HCT116 (cell line): ENCODE data around the gene EPHA10. TPM values are rescaled to one million over a fixed set of nuclear protein-coding genes. Genes with fewer than 3 reads are reported as not detected.

Source experiments
- ATAC-seq: fragments of 200-7000 bp; cut with Tn5 transposase; 2 replicates; pipeline ENCODE4 v1.9.1; 2020; ENCODE audit warnings: mild to moderate bottlenecking, moderate library complexity
- BruUV-seq: library from RNA; stranded (reverse); fragments of 400-500 nt; replicated peaks from 2 replicates; lab custom pipeline; 2021; lab: Mats Ljungman, UMichigan
- CTCF ChIA-PET: fragments of 300-600 bp; sonication (Branson Sonifier 250); formaldehyde crosslinking; loops from one replicate; lab custom pipeline; 2021; ENCODE audit warnings: antibody characterized with exemption; lab: Charles Lee
- POLR2A ChIA-PET: fragments of 300-600, 350-600 bp; sonication (Branson Sonifier 250); formaldehyde crosslinking; loops from one replicate; lab custom pipeline; 2021; ENCODE audit warnings: antibody characterized with exemption; lab: Charles Lee
- RAD21 ChIA-PET, 2 experiments: fragments of 300-600 bp; sonication (Branson Sonifier 250); formaldehyde crosslinking; loops; one replicate each; lab custom pipeline; 2023; ENCODE audit warnings: low total read pairs in 2 of 2; ENCODE audit not compliant: uncharacterized antibody in 2 of 2, unreplicated experiment in 2 of 2, low non-redundant PET in 1 of 2; lab: Charles Lee
- DNase-seq: peaks from one replicate; pipeline ENCODE4 v3.0.0-alpha.2; 2010; ENCODE audit warnings: low read depth, low spot score
- H2AFZ ChIP-seq: fragments of 200-600 bp; shearing (Covaris generic), sonication (generic); 2 replicates; pipeline ENCODE4 v1.6.1; 2017; ENCODE audit warnings: low read depth, mixed run types, mixed read lengths, antibody characterized with exemption, low read length; ENCODE audit not compliant: poor library complexity, severe bottlenecking
- H3K27ac ChIP-seq: 2 replicates; pipeline ENCODE4 v1.5.1; 2012; ENCODE audit warnings: low read depth, low read length
- H3K27me3 ChIP-seq: fragments of 200-600 bp; sonication (generic); 2 replicates; pipeline ENCODE4 v1.6.1; 2016; ENCODE audit warnings: mixed run types, low read length, mixed read lengths; ENCODE audit not compliant: insufficient read depth
- H3K36me3 ChIP-seq, 2 experiments: fragments of 200-500 bp in 1 of 2; fragments of 200-600 bp in 1 of 2; sonication (Bioruptor generic) in 1 of 2; sonication (generic) in 1 of 2; 2 replicates each; pipeline versions ENCODE4 v1.5.1 to v1.6.1; 2014 to 2016; ENCODE audit warnings: low read length in 2 of 2, inconsistent platforms in 1 of 2, mixed read lengths in 1 of 2, mixed run types in 1 of 2; ENCODE audit not compliant: insufficient read depth in 2 of 2, control insufficient read depth in 1 of 2
- H3K4me1 ChIP-seq, 2 experiments: fragments of 200-600 bp in 1 of 2; sonication (generic) in 1 of 2; 2 replicates each; pipeline versions ENCODE4 v1.5.1 to v1.6.1; 2012 to 2017; ENCODE audit warnings: low read length in 2 of 2, inconsistent platforms in 1 of 2, mild to moderate bottlenecking in 1 of 2, mixed read lengths in 1 of 2, mixed run types in 1 of 2, moderate library complexity in 1 of 2; ENCODE audit not compliant: insufficient read depth in 2 of 2, control insufficient read depth in 1 of 2
- H3K4me2 ChIP-seq: fragments of 200-600 bp; sonication (generic); 2 replicates; pipeline ENCODE4 v1.6.1; 2017; ENCODE audit warnings: mixed run types, low read length, mixed read lengths
- H3K4me3 ChIP-seq, 2 experiments: fragments of 200-600 bp in 1 of 2; sonication (generic) in 1 of 2; replicated peaks in 1 of 2; 2 replicates each; pipeline ENCODE4 v1.5.1; 2011 to 2016; ENCODE audit warnings: low read length in 2 of 2, control low read depth in 1 of 2, low read depth in 1 of 2, mild to moderate bottlenecking in 1 of 2, mixed read lengths in 1 of 2, mixed run types in 1 of 2
- H3K79me2 ChIP-seq: fragments of 200-600 bp; sonication (generic); 2 replicates; pipeline ENCODE4 v1.6.1; 2017; ENCODE audit warnings: mild to moderate bottlenecking, mixed run types, low read length, moderate library complexity, mixed read lengths; ENCODE audit not compliant: insufficient read depth
- H3K9ac ChIP-seq: fragments of 200-600 bp; sonication (generic); 2 replicates; pipeline ENCODE4 v1.6.1; 2016; ENCODE audit warnings: low read length, mixed read lengths
- H3K9me2 ChIP-seq: fragments of 200-600 bp; sonication (generic), shearing (Covaris generic); 2 replicates; pipeline ENCODE4 v1.6.1; 2017; ENCODE audit warnings: mixed run types, mild to moderate bottlenecking, moderate library complexity; ENCODE audit not compliant: insufficient read depth
- H3K9me3 ChIP-seq, 2 experiments: fragments of 200-500 bp in 1 of 2; fragments of 200-600 bp in 1 of 2; sonication (Bioruptor generic) in 1 of 2; sonication (generic) in 1 of 2; 2 replicates each; pipeline ENCODE4 v1.6.1; 2014 to 2017; ENCODE audit warnings: low read length in 2 of 2, mixed read lengths in 2 of 2, inconsistent platforms in 1 of 2, low read depth in 1 of 2, mild to moderate bottlenecking in 1 of 2, mixed run types in 1 of 2, moderate library complexity in 1 of 2; ENCODE audit not compliant: control insufficient read depth in 1 of 2, insufficient read depth in 1 of 2
- H4K20me1 ChIP-seq: fragments of 200-600 bp; sonication (generic), shearing (Covaris generic); 2 replicates; pipeline ENCODE4 v1.6.1; 2017; ENCODE audit warnings: mixed run types, mild to moderate bottlenecking, moderate library complexity; ENCODE audit not compliant: insufficient read depth
- CEBPB ChIP-seq: IDR thresholded peaks from 2 replicates; pipeline ENCODE4 v1.6.1; 2012; ENCODE audit warnings: low read depth
- SIN3A ChIP-seq: IDR thresholded peaks from 2 replicates; pipeline ENCODE4 v1.6.1; 2012; ENCODE audit warnings: low read depth
- intact Hi-C: fragments of 100-400 bp; cut with micrococcal nuclease; formaldehyde crosslinking; loops from 2 replicates; pipeline ENCODE4 v1.10.0; 2022
- total RNA-seq: library from RNA; stranded (reverse); gene quantifications from one replicate; pipeline ENCODE4 v1.2.1, GENCODE V29; 2021; ENCODE audit not compliant: unreplicated experiment
- TF ChIP-seq, protein P1 (sequence below): IDR thresholded peaks from 2 replicates; pipeline ENCODE4 v1.6.1; 2012; ENCODE audit warnings: low read depth

The EPHA10 gene
- total RNA-seq, 1 experiment from 2014 or later, result 6.5 TPM

DNA sequence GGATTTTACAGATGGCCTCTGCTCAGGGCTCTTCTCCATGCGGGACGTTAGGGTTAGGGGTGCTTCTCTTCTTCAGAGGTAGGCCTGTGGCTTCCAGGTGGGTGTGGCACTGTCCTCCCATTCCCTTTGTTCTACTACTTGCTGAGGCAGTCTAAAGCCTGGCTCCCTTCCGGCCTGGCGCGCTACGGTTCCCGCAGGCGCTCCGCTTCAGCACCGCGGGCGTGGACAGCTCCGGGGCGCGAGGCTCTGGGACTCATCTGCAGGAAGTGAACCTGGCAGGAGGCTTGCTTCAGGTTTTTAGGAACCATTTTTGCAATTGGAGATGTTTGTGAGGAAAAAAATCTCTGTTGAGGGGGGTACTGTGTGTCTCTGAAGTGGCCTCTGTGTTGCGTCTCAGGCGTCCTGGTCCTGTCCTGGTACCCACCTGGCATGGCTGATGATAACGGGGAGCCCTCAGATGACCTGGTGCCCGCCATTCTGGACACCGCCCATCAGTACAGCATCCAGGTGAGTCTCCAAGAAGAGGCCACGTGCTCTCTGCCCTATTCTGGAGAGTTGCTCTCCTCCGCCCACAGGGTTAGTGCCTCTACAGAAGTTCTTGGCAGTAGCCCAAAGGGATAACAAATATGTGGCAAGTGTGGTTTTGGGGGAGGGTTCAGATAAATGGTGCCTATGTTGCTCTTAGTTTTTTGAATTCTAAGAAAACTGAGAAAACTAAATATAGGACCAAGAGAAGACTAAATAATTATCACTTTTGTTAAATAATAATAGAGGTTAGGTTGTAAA, 30.6 kb upstream of the EPHA10 start:
- intact Hi-C loops, result no loop called here
- ChIA-PET CTCF (no interaction called here), POLR2A (no interaction called here), RAD21 (no interaction called here)
- Histone ChIP-seq H3K9me3 (no peaks in the 10 kb centered on the region), H3K9ac (peak overlapping the region; percentile 70), H3K4me1 (peaks cover 10 to 17% of the 10 kb centered on the region in 2 experiments; a peak in 3 of 4 replicates), H3K4me2 (peak overlapping the region; percentile 91), H3K9me2 (no peaks in the 10 kb centered on the region), H3K4me3 (peak overlapping the region; percentile 63 to 76), H3K27ac (no peak overlapping the region), H3K79me2 (peaks cover 15% of the 10 kb centered on the region), H2AFZ (no peak overlapping the region), H4K20me1 (no peaks in the 10 kb centered on the region), H3K36me3 (peaks cover 2 to 8% of the 10 kb centered on the region in 2 experiments; a peak in 2 of 4 replicates), H3K27me3 (no peaks in the 10 kb centered on the region)
- ATAC-seq (no peak), DNase-seq (no peak)
- no TSS peak for BruUV-seq
- TF ChIP-seq, protein P1, sequence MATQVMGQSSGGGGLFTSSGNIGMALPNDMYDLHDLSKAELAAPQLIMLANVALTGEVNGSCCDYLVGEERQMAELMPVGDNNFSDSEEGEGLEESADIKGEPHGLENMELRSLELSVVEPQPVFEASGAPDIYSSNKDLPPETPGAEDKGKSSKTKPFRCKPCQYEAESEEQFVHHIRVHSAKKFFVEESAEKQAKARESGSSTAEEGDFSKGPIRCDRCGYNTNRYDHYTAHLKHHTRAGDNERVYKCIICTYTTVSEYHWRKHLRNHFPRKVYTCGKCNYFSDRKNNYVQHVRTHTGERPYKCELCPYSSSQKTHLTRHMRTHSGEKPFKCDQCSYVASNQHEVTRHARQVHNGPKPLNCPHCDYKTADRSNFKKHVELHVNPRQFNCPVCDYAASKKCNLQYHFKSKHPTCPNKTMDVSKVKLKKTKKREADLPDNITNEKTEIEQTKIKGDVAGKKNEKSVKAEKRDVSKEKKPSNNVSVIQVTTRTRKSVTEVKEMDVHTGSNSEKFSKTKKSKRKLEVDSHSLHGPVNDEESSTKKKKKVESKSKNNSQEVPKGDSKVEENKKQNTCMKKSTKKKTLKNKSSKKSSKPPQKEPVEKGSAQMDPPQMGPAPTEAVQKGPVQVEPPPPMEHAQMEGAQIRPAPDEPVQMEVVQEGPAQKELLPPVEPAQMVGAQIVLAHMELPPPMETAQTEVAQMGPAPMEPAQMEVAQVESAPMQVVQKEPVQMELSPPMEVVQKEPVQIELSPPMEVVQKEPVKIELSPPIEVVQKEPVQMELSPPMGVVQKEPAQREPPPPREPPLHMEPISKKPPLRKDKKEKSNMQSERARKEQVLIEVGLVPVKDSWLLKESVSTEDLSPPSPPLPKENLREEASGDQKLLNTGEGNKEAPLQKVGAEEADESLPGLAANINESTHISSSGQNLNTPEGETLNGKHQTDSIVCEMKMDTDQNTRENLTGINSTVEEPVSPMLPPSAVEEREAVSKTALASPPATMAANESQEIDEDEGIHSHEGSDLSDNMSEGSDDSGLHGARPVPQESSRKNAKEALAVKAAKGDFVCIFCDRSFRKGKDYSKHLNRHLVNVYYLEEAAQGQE, result peak; percentile 93
- 0 out of 2 replicates have a peak, but pooled peaks have one; percentile 30 for TF ChIP-seq SIN3A
- no peak for TF ChIP-seq CEBPB
